Measurements from ENCODE around the gene CCL26. TPM values are rescaled to one million over a fixed set of nuclear protein-coding genes. Genes with fewer than 3 reads are reported as not detected.
"Not testable (repeated sequence)": the region's sequence is repeated elsewhere in the genome, so short reads cannot be mapped to it uniquely, and the experiment has no call there.

The CCL26 gene
- total and polyA plus RNA-seq, 3 experiments from 2014 or later, result not detected

GRCh38 chr7:75783058-75783457, 11.0 kb upstream of the CCL26 start:
- H3K27ac ChIP-seq (ENCODE audit: low read depth, low read length); H3K4me1 ChIP-seq (ENCODE audit: insufficient read depth, low read length); H3K27me3 ChIP-seq (ENCODE audit: insufficient read depth, low read length, poor library complexity, severe bottlenecking); CTCF ChIA-PET; H3K4me3 Mint-ChIP-seq; H3K36me3 ChIP-seq (ENCODE audit: insufficient read depth, low read length); H3K9me3 Mint-ChIP-seq; H3K4me3 ChIP-seq (ENCODE audit: low read length); H3K36me3 Mint-ChIP-seq; DNase-seq; H3K4me1 Mint-ChIP-seq; POLR2A ChIA-PET; H3K27ac Mint-ChIP-seq; H3K9me3 ChIP-seq (ENCODE audit: low read length): not testable (repeated sequence)
- H3K27me3 Mint-ChIP-seq, result peaks cover 3 to 14% of the 10 kb centered on the region in 2 donors

- not testable (repeated sequence) for H3K4me1 ChIP-seq (ENCODE audit: insufficient read depth, low read length); DNase-seq
- peaks cover 7 to 14% of the 10 kb centered on the region in 2 donors for H3K27me3 Mint-ChIP-seq
Observed at GRCh38 chr7:75780647-75781273, 8.7 kb upstream of the CCL26 start.

GRCh38 chr7:75779516-75779915, 7.5 kb upstream of the CCL26 start:
- POLR2A ChIA-PET; CTCF ChIA-PET; H3K9me3 ChIP-seq (ENCODE audit: low read length); DNase-seq; H3K4me3 ChIP-seq (ENCODE audit: low read length); H3K36me3 ChIP-seq (ENCODE audit: insufficient read depth, low read length); H3K9me3 Mint-ChIP-seq; H3K36me3 Mint-ChIP-seq; H3K4me3 Mint-ChIP-seq; H3K27me3 ChIP-seq (ENCODE audit: insufficient read depth, low read length, poor library complexity, severe bottlenecking): not testable (repeated sequence)
- Histone ChIP-seq H3K27ac (ENCODE audit: low read depth, low read length) (peak overlapping the region; percentile 35), H3K4me1 (ENCODE audit: insufficient read depth, low read length) (peaks cover 12% of the 10 kb centered on the region)
- Mint-ChIP-seq H3K4me1 (peaks cover 12 to 23% (median 23%) of the 10 kb centered on the region in 3 donors), H3K27ac (peak overlapping the region in 2 of 8 donors; percentile 30 to 52), H3K27me3 (peaks cover 7 to 14% of the 10 kb centered on the region in 2 donors)

More at GRCh38 chr7:75780647-75781273, 8.7 kb upstream of the CCL26 start:
- H3K27ac ChIP-seq (ENCODE audit: low read depth, low read length); CTCF ChIA-PET; H3K36me3 Mint-ChIP-seq; H3K36me3 ChIP-seq (ENCODE audit: insufficient read depth, low read length); H3K9me3 ChIP-seq (ENCODE audit: low read length); H3K4me3 Mint-ChIP-seq; H3K4me3 ChIP-seq (ENCODE audit: low read length); H3K9me3 Mint-ChIP-seq; H3K27me3 ChIP-seq (ENCODE audit: insufficient read depth, low read length, poor library complexity, severe bottlenecking): not testable (repeated sequence)
- Mint-ChIP-seq H3K27ac (peak overlapping the region in 1 of 8 donors; percentile 51), H3K4me1 (peaks cover 8 to 21% (median 18%) of the 10 kb centered on the region in 3 donors)
- POLR2A ChIA-PET, result interaction anchor here (0.7 kb wide), 1 partner anchor 130 kb away, joined by 4 read pairs; no protein-coding TSS in a partner anchor

GRCh38 chr7:75779035-75779434, 7.0 kb upstream of the CCL26 start:
- CTCF ChIA-PET, POLR2A ChIA-PET, H3K9me3 Mint-ChIP-seq: not testable (repeated sequence)

GRCh38 chr7:75776295-75776971, 4.4 kb upstream of the CCL26 start:
- Histone ChIP-seq H3K36me3 (ENCODE audit: insufficient read depth, low read length) (no peaks in the 10 kb centered on the region), H3K4me1 (ENCODE audit: insufficient read depth, low read length) (peaks cover 12% of the 10 kb centered on the region), H3K9me3 (ENCODE audit: low read length) (no peaks in the 10 kb centered on the region), H3K27me3 (ENCODE audit: insufficient read depth, low read length, poor library complexity, severe bottlenecking) (no peaks in the 10 kb centered on the region), H3K4me3 (ENCODE audit: low read length) (no peak overlapping the region), H3K27ac (ENCODE audit: low read depth, low read length) (no peak overlapping the region)
- peak overlapping the region in 4 of 7 donors; percentile 1 to 52 (median 24) for H3K4me3 Mint-ChIP-seq
- peaks cover 0 to 2% (median 0%) of the 10 kb centered on the region in 3 donors for H3K36me3 Mint-ChIP-seq
- peaks cover 4 to 7% of the 10 kb centered on the region in 2 donors for H3K27me3 Mint-ChIP-seq
- peak in 3 of 5 donors; percentile 2 to 73 (median 67) for DNase-seq
- POLR2A ChIA-PET, result no interaction called here
- H3K27ac Mint-ChIP-seq, result peak overlapping the region in 7 of 8 donors; percentile 56 to 90 (median 79)
- H3K4me1 Mint-ChIP-seq, result peaks cover 12 to 23% (median 23%) of the 10 kb centered on the region in 3 donors
- peaks cover 0 to 5% (median 2%) of the 10 kb centered on the region in 5 donors for H3K9me3 Mint-ChIP-seq
- CTCF ChIA-PET, result no interaction called here

More at GRCh38 chr7:75779035-75779434, 7.0 kb upstream of the CCL26 start:
- H3K36me3 Mint-ChIP-seq; H3K27ac ChIP-seq (ENCODE audit: low read depth, low read length); H3K36me3 ChIP-seq (ENCODE audit: insufficient read depth, low read length); H3K27me3 ChIP-seq (ENCODE audit: insufficient read depth, low read length, poor library complexity, severe bottlenecking); H3K4me3 ChIP-seq (ENCODE audit: low read length); DNase-seq; H3K9me3 ChIP-seq (ENCODE audit: low read length); H3K4me3 Mint-ChIP-seq: not testable (repeated sequence)
- peak overlapping the region in 2 of 8 donors; percentile 32 to 33 for H3K27ac Mint-ChIP-seq
- peaks cover 12% of the 10 kb centered on the region for H3K4me1 ChIP-seq (ENCODE audit: insufficient read depth, low read length)
- H3K27me3 Mint-ChIP-seq, result peaks cover 7 to 14% of the 10 kb centered on the region in 2 donors
- H3K4me1 Mint-ChIP-seq, result peaks cover 12 to 23% (median 23%) of the 10 kb centered on the region in 3 donors

GRCh38 chr7:75773958-75774357, 1.9 kb upstream of the CCL26 start:
- DNase-seq; H3K4me3 ChIP-seq (ENCODE audit: low read length); H3K27me3 Mint-ChIP-seq; H3K9me3 ChIP-seq (ENCODE audit: low read length); H3K36me3 Mint-ChIP-seq; H3K27ac ChIP-seq (ENCODE audit: low read depth, low read length); H3K27me3 ChIP-seq (ENCODE audit: insufficient read depth, low read length, poor library complexity, severe bottlenecking); H3K4me3 Mint-ChIP-seq; H3K36me3 ChIP-seq (ENCODE audit: insufficient read depth, low read length); H3K9me3 Mint-ChIP-seq; POLR2A ChIA-PET: not testable (repeated sequence)
- Mint-ChIP-seq H3K27ac (peak overlapping the region in 1 of 8 donors; percentile 19), H3K4me1 (peaks cover 12 to 23% (median 18%) of the 10 kb centered on the region in 3 donors)
- H3K4me1 ChIP-seq (ENCODE audit: insufficient read depth, low read length), result peaks cover 12% of the 10 kb centered on the region
- CTCF ChIA-PET, result interaction anchor here (1.3 kb wide), 1 partner anchor 35 kb away, joined by 3 read pairs; the partner anchor contains the start of gene HIP1

- POLR2A ChIA-PET, result no interaction called here
- H3K4me1 ChIP-seq (ENCODE audit: insufficient read depth, low read length), result peaks cover 4% of the 10 kb centered on the region
- CTCF ChIA-PET, result interaction anchor here (0.9 kb wide), 1 partner anchor 9 kb away, joined by 3 read pairs; no protein-coding TSS in a partner anchor
- Mint-ChIP-seq H3K4me1 (peaks cover 6 to 8% (median 7%) of the 10 kb centered on the region in 3 donors), H3K9me3 (peaks cover 0 to under 1% (median 0%) of the 10 kb centered on the region in 5 donors), H3K27ac (no peak overlapping the region), H3K36me3 (no peaks in the 10 kb centered on the region), H3K4me3 (no peak overlapping the region), H3K27me3 (no peaks in the 10 kb centered on the region)
- H3K9me3 ChIP-seq (ENCODE audit: low read length), result no peaks in the 10 kb centered on the region
- no peak overlapping the region for H3K27ac ChIP-seq (ENCODE audit: low read depth, low read length)
- H3K36me3 ChIP-seq (ENCODE audit: insufficient read depth, low read length), result no peaks in the 10 kb centered on the region
- H3K27me3 ChIP-seq (ENCODE audit: insufficient read depth, low read length, poor library complexity, severe bottlenecking), result no peaks in the 10 kb centered on the region
- no peak overlapping the region for H3K4me3 ChIP-seq (ENCODE audit: low read length)
- DNase-seq, result no peak
Observed at GRCh38 chr7:75771224-75771623, 787 bp downstream of the CCL26 start.

GRCh38 chr7:75762350-75762917, 9.6 kb downstream of the CCL26 start:
- DNase-seq, result peak in 2 of 5 donors; percentile 37 to 53
- H3K9me3 ChIP-seq (ENCODE audit: low read length), result no peaks in the 10 kb centered on the region
- no peak overlapping the region for H3K4me3 Mint-ChIP-seq
- H3K9me3 Mint-ChIP-seq, result no peaks in the 10 kb centered on the region
- POLR2A ChIA-PET, result no interaction called here
- H3K36me3 ChIP-seq (ENCODE audit: insufficient read depth, low read length), result no peaks in the 10 kb centered on the region
- CTCF ChIA-PET, result interaction anchor here (0.6 to 1.6 kb wide), 14 partner anchors 9 to 729 kb away, joined by 3 to 9 read pairs (median 4); partner anchors contain the start of gene HIP1
- H3K27ac Mint-ChIP-seq, result peak overlapping the region in 2 of 8 donors; percentile 6 to 24
- no peaks in the 10 kb centered on the region for H3K27me3 ChIP-seq (ENCODE audit: insufficient read depth, low read length, poor library complexity, severe bottlenecking)
- no peaks in the 10 kb centered on the region for H3K27me3 Mint-ChIP-seq
- H3K4me1 Mint-ChIP-seq, result peaks cover 4 to 5% (median 5%) of the 10 kb centered on the region in 3 donors
- no peak overlapping the region for H3K4me3 ChIP-seq (ENCODE audit: low read length)
- no peaks in the 10 kb centered on the region for H3K36me3 Mint-ChIP-seq
- no peaks in the 10 kb centered on the region for H3K4me1 ChIP-seq (ENCODE audit: insufficient read depth, low read length)
- no peak overlapping the region for H3K27ac ChIP-seq (ENCODE audit: low read depth, low read length)
